Glomerular endothelial cell (primary cell): ENCODE measurements around the gene AP2M1. TPM values are rescaled to one million over a fixed set of nuclear protein-coding genes. Genes with fewer than 3 reads are reported as not detected.
"Not testable (repeated sequence)": the region's sequence is repeated elsewhere in the genome, so short reads cannot be mapped to it uniquely, and the experiment has no call there.

ENCODE experiments used
- DNase-seq: peaks from one replicate; pipeline ENCODE4 v3.0.0-alpha.2; 2011; ENCODE audit warnings: low read depth, low spot score; ENCODE audit errors: extremely low read depth
- total RNA-seq: library from RNA; depleted of rRNA; stranded (reverse); fragments of >200 nt; gene quantifications from 2 replicates; pipeline ENCODE4 v1.2.3, GENCODE V29; 2015

AP2M1 gene
- total RNA-seq, 1 donor from 2014 or later: 404 TPM

DNA sequence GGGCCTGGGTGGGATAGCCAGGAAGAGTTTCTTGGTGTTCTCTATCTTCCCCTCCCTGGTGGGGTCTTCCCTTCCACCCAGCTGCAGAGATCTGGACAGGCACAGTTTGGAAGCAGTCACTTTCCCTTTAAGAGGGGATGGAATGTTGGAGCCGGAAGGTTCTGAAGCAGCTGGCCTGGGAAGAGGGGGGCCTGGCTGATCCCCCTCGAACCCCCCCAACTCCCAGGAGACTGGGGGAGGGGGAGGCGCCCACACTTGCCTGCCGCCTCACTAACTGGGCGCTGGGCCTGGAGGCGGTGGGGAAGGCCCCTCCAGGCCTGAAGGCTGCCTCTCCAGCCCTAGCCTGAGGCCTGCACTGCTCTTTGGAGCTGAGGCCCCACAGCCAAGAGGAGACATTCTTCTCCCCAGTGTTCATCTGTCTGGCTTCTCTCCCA lies 18.1 kb upstream of the AP2M1 start:
- DNase-seq: no peak

DNA sequence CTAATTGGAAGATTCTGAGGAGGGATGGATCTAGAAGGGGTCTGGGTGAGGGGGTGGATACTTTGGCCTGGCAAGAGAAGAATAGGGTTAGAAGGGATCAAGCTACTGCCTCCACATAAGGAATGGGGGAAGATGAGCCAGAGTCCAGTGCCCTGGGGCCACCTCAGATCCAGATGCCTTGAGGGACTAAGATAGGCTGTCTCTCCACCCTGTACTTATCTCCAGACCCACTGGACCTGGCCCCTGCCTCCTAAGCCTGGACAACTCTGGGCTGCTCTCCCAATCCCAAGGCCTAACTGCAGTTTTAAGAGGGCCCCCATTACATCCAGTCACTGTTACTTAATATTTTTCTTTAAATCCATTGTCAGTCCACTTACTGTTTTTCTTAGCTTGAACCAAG lies 17.4 kb upstream of the AP2M1 start:
- no peak for DNase-seq

DNA sequence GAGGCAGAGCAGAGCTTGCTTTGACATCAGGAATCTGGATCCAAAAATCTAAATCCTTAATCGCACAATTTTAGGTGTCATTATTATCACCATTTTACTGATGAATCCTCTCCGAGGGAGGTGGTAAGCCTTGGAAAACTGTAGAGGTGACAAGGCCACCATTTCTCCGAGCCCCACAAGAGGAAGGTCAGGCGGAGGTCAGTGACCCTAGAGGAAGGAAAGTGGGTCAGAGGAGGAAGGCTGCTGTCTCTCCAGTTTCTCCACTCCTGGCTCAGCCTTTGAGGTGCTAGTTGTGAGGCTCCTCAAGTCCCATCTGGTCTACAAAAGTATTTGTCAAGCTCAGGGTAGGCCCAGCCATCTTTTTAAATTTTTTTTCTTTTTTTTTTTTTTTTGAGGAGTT lies 16.3 kb upstream of the AP2M1 start:
- DNase-seq: no peak

DNA sequence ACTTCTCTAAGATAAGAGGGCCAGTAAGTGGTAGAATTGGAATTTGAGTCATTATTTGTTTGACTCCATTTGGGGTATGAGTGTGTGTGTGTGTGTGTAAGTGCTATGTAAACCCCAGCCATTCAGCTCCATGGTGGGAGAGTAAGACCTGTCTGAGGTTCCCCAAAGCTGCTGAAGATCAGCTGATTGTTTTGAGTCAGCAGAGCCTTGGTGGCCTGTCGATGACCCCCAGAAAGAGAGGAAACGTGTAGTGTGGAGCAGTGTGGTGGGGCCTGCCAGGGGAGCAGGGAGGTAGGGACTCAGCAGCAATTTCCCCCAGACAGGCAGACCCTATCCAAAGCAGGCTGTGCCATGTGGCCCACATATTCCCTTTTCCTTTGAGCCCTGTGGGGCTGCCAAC lies 14.2 kb upstream of the AP2M1 start:
- DNase-seq: no peak

DNA sequence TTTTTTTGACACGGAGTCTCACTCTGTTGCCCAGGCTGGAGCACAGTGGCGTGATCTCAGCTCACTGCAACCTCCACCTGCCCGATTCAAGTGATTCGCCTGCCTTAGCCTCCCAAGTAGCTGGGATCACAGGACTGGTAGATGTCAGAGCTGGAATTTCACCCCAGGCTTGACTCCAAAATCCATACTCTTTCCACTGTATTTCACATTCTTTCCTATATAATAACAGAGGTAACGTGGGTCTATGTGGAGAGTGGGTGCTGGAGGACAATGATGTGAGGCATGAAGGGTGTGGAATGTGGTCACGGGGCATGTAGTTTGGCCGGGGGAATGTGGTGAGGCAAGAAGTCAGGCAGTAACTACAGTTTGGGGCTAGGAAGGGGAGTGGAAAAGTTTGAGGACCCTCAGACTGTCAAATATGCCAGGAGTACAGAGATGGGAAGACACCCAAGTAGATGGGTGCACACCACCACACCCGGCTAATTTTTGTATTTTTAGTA lies 12.0 kb upstream of the AP2M1 start:
- DNase-seq: not testable (repeated sequence)

DNA sequence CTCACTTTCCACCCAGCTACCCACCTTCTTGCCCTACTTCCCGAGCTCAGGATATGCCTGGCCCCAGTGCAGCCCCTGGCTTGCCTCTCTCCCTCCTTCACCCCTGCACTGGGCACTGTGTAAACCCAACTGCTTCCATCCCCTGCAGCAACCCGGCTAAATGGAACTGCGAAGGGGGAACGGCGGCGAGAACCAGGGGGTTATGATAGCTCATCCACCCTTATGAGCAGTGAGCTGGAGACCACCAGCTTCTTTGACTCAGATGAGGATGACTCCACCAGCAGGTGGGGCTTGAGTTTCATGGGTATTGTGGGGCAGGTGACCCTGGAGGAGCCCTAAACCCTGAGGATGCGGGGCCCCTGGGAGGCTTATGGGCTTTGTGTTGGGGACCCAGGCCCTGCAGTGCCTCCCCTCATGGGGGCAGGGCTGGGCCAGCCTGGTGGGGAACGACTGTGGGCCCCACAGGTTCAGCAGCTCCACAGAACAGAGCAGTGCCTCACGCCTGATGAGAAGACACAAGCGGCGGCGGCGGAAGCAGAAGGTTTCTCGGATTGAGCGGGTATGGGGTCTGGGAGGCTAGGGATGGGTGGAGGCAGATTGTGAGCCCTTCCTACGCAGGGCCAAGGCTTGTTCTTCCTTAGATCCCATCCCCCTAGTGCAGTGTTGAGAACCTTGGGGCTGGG lies 9.9 kb upstream of the AP2M1 start:
- no peak for DNase-seq

DNA sequence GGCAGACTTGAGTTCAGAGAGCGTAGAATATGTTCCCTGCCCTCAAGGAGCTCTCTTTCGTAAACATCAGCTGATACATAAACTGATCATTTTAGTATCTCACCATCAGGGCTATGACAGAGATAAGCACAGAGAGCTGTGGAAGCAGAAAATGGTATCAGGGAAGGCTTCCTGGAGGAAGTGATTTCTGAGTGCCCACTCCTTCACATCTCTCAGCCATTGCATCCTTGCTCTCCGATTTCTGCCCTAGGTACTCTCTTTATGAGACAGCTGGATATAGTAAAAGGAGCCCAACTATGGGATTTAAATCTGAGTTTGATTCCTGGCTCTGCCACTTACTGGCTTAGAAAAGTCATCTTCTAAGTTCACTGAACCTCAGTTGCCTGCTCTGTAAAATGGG lies 9.1 kb upstream of the AP2M1 start:
- DNase-seq: no peak

DNA sequence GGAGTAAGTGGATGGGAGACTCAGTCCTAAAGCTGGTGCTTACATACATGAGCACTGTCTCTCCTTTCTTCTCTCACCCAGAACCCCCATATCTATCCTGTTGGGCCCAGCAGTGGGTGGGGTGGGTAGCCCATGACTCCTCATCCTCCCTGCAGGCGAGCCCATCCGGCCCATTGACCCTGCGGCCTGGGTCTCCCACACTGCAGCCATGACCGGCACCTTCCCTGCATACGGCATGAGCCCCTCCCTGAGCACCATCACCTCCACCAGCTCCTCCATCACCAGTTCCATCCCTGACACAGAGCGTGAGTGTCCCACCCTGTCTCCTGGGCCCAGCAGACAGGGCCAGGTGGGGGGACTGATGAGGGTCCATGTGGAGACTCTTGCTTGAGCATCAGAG lies 8.0 kb upstream of the AP2M1 start:
- DNase-seq: no peak

DNA sequence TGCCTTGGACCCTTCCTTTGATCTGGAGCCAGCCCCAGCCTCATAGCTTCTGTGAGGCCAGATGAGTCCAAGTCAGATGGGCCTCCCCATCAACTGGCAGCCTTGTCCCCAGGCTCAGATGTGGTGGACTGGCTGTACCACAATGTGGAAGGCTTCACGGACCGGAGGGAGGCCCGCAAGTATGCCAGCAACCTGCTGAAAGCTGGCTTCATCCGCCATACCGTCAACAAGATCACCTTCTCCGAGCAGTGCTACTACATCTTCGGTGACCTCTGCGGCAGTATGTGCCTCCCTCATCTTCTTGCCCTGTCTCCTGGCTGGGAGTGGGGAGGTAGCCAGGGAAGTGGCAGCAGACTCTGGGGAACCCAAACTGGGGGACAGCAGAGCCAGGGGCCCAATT lies 6.9 kb upstream of the AP2M1 start:
- no peak for DNase-seq

DNA sequence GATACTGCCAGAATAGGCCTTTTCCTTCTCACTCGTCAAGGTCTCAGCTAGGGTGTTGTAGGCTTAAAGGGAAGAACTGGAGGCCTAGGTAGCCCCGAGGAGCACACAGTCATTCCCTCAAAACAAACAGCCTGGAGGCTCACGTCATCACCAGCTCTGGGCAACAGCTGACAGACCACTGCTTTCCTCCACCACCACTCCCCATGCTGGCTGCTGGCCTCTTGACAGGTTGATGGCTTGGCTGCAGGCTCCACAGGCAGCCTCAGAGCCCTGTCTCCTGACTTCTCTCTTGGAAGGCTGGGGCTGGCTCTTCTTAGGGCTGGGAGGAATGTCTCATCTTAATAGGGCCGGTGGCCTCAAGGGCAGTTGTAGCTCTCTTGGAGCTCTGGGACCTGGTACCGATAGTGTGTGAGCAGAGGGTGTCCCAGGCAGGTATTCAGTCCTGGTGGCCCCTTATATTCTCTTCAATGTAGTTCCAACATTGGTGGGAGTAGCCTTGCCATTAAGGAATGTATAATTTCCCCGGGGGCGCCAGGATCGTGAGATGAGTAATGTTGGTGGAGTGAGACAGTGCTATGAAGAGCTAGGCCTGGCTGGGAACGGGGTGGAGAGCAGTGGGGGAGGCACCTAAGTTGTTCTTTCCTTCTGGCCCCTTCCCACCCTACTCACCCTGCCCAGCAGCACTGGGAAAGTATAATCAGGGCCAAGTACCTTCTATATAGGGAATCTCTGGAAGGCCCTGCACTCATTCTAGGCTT lies 6.1 kb upstream of the AP2M1 start:
- no peak for DNase-seq

DNA sequence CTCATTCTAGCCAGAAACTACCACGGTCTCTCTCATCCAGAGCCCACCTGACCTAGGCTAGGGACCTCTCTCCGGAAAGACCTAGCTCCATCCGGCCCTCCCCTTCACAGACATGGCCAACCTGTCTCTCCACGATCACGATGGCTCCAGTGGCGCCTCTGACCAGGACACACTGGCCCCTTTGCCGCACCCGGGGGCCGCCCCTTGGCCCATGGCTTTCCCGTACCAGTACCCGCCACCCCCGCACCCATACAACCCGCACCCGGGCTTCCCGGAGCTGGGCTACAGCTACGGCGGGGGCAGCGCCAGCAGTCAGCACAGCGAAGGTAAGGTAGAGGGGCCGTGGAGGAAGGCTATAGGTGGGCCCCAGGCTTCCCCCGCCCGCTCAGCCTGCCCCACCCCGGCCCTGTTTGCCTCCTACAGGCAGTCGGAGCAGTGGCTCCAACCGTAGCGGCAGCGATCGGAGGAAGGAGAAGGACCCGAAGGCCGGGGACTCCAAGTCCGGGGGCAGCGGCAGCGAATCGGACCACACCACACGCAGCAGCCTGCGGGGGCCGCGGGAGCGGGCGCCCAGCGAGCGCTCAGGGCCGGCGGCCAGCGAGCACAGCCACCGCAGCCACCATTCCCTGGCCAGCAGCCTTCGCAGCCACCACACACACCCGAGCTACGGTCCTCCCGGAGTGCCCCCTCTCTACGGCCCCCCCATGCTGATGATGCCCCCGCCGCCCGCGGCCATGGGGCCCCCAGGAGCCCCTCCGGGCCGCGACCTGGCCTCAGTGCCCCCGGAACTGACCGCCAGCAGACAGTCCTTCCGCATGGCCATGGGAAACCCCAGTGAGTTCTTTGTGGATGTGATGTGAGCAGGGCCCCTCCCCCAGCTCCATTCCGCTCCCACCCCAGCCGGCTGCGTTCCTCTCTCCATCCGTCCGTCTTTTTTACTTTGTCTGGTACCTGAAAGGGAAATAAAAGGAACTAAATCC lies 4.5 kb upstream of the AP2M1 start:
- DNase-seq: no peak

DNA sequence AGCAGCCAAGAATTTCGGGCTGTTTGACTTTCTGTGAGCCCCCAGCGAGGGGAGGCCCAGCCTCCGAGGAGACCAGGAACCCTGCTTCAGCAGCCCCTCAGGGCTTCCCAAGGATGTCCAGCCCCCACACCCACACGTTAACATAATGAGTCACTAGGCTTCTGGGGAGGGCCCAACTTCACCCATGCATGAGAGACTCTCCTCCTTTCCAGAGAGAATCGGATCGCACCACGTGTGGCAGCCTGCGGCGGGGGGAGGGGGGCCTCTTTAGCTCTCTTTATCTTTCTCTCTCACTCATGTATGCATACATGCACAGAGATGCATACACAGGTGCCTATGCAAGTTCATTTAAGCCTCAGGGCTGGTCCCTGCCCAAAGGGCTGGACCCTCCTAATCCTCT lies 3.1 kb upstream of the AP2M1 start:
- no peak for DNase-seq

DNA sequence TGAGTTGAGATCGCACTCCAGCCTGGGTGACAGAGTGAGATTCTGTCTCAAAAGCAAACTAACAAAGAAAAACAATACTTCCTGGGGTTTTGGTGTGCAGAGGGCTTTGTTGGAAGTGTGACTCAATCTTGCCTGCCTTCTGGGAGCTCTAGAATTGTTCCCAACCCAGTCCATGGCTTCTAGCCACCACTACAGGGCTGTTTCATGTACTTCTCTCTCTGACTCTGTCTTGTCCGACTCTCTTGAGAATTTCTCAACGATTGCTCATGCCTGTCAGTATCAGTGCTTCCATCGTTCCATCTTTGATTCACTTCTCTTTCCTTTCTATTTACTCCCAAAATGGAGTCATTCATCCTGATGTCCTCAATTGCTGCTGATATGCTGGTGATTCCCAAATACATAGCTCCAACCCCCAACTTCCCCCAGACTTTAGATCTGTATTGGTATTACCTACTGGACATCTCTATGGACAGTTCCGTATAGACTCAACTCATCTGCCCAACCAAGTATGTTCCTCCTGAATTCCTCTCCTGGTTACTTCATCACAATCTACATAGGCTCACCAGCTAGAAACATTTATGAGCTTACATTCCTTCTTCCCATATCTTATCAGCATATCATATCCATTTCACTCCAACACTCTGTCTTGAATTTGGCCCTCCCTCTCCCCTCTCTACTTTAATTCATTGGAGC lies 1.8 kb upstream of the AP2M1 start:
- DNase-seq: no peak

DNA sequence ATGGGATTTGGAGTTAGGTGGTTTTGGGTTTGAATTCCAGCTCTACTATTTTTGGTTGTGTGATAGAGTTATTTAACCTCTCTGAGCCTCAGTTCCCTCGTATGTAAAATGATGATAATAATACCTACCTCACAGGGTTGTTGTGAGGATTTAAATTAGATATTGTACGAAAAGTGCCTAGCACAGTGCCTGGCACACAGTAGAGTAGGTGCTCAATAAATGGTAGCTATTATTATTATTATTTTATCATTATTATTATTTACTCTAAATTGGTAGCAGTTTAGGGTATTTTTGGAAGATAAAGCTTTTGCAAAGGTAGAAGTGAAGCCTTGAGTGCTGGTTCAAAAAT lies 1.3 kb upstream of the AP2M1 start:
- no peak for DNase-seq

DNA sequence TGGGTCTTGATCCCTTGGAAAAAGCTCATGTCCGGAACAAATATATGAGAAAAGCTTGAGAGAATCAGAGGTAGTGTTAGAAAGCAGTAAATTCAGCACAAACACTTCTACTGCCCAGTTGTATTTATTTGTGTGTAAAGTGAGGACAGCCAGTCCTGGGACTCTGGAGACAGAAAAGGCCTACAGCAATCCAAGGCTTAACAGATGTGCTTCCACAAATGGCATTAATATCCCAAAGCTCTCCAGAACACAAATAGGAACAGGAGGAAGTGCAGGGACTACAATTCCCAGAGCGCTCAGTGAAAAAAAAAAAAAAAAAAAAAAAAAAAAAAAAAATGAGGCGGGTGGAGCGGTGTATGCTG lies 390 bp upstream of the AP2M1 start:
- no peak for DNase-seq

DNA sequence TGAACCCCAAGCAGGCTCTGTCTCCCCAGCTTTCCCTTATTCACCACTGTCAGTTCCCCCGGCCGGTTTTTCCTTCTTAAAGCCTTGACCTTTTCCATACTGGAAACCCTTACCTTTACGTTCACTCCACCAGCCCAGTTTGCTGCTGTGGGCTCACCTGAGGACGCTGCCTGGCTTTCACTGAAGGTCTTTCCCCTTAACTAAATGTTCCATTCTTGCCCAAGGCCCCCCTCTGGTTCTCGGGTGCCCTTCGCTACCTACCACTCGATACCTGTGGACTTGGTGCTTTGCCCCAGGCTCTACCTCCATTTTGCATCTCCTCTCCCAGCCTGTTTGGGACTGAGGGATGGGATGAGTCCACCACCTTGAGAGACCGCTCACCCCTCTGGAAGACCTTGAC lies 851 bp downstream of the AP2M1 start:
- DNase-seq: no peak

DNA sequence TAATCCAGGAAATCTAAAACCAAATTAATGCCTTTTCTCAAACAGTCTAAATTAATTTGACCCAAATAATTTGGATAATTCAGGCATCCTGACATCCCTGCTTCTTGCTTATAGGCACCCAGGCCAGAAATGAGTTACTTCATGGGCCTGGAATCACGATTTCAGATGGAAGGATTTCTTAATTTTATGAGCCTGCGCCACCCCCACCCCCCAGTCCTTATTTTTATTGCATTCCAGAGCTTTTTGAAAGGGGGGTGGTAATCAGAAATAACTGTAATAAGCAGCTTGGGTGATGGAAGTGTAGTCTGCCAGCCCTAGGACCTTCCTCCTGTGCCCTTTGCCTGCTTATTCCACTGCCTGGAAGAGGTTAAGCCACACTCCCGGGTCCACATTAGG lies 1.3 kb downstream of the AP2M1 start:
- no peak for DNase-seq

DNA sequence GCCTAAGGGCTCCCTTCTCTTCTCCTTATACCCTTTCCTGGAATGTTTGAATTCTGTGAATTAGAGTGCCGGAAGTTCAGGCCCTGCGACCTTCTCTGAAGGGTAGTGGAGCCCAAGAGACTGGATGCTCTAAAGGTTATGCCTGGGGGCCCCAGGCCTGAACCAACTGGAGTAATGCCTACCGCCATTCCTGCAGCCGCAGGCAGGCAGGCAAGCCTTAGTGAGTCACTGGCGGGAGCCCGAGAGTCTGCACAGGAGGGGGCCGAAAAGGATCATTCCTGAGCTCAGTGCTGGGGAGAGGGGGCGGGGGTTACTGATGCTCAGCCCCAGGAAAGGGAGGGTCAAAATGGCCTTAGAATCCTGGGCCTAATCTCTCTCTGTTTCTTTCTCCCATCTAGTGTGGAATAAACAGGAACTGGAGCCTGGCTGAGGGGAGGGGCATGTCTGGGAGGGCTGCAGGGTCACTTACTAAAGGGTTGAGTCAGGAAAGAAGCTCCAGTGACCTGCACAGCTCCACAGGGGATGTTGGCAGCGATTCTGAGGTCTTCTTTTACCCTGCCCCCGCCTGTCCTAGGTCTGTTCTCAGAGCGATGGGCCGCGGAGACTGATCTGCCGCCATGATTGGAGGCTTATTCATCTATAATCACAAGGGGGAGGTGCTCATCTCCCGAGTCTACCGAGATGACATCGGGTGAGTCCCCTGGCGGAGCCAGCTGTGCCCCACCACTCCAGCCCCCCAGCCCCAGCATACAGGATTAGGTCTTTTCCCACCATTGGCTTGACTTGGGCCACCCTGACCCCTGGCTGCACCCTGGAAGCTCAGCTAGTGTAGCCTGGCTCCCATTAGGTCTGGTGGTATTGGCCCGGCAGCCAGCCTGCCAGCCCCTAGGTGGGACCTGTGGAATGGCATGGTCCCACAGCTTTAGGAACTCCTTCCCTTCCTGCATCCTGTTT lies 2.0 kb downstream of the AP2M1 start:
- no peak for DNase-seq

DNA sequence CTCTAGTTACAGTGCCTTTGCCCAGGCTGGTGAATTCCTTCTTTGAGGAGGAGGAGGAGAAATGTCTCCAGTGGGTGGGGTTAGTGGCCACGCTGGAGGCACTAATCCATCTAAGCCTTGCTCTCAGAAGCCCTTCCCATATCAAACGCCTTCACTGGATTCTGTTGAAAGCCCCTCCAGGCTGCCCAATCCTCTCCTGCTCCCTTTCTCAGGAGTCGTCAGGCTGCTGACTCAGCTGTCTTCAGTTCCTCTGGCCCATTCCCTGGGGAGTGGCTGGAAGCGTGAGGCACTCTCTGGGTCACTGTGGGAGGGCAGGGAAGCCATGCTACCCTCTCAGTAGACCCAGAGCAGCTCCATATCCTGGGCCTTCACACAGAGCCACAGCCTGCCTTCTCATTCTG lies 2.7 kb downstream of the AP2M1 start:
- DNase-seq: no peak
